Nephron (organoid): Measurements from ENCODE around the gene AOPEP.

Source experiments
- H3K27ac Mint-ChIP-seq, 3 experiments: 2 replicates each; pipeline ENCODE4 v1.8.0; 2020; ENCODE audit warnings: mixed read lengths in 3 of 3, mild to moderate bottlenecking in 2 of 3, moderate library complexity in 1 of 3
- H3K27me3 Mint-ChIP-seq: 2 replicates; pipeline ENCODE4 v1.8.0; 2021; ENCODE audit warnings: low read depth, mild to moderate bottlenecking, moderate library complexity, mixed read lengths
- H3K36me3 Mint-ChIP-seq: 2 replicates; pipeline ENCODE4 v1.8.0; 2020; ENCODE audit warnings: low read depth, mixed read lengths
- H3K4me1 Mint-ChIP-seq: 2 replicates; pipeline ENCODE4 v1.8.0; 2020; ENCODE audit warnings: mixed read lengths
- H3K4me3 Mint-ChIP-seq, 3 experiments: 2 replicates each; pipeline ENCODE4 v1.8.0; 2020; ENCODE audit warnings: mild to moderate bottlenecking in 3 of 3, mixed read lengths in 3 of 3, moderate library complexity in 2 of 3
- H3K9me3 Mint-ChIP-seq: 2 replicates; pipeline ENCODE4 v1.8.0; 2020; ENCODE audit warnings: mixed read lengths
- CTCF ChIP-seq, 3 experiments: fragments of 200-600 bp; sonication (generic); IDR thresholded peaks; one replicate each; pipeline ENCODE4 v1.5.0; 2021; ENCODE audit warnings: antibody characterized with exemption in 3 of 3; ENCODE audit not compliant: unreplicated experiment in 3 of 3

The AOPEP gene

GRCh38 chr9:94770334-94770733 is 43.8 kb downstream of the AOPEP start:
- H3K36me3 Mint-ChIP-seq: peaks cover 30% of the 10 kb centered on the region
- no peak overlapping the region for H3K27ac Mint-ChIP-seq
- peaks cover 9% of the 10 kb centered on the region for H3K4me1 Mint-ChIP-seq
- no peaks in the 10 kb centered on the region for H3K9me3 Mint-ChIP-seq
- no peaks in the 10 kb centered on the region for H3K27me3 Mint-ChIP-seq
- H3K4me3 Mint-ChIP-seq: no peak overlapping the region
- no peak for TF ChIP-seq CTCF (IDR thresholded peaks at IDR 0.05; ENCODE audit: unreplicated experiment in 3 of 3)

GRCh38 chr9:94771096-94771495 is 44.6 kb downstream of the AOPEP start:
- H3K36me3 Mint-ChIP-seq: peaks cover 26% of the 10 kb centered on the region
- no peak overlapping the region for H3K27ac Mint-ChIP-seq
- no peaks in the 10 kb centered on the region for H3K27me3 Mint-ChIP-seq
- H3K9me3 Mint-ChIP-seq: no peaks in the 10 kb centered on the region
- H3K4me1 Mint-ChIP-seq: peaks cover 9% of the 10 kb centered on the region
- no peak for TF ChIP-seq CTCF (IDR thresholded peaks at IDR 0.05; ENCODE audit: unreplicated experiment in 3 of 3)
- H3K4me3 Mint-ChIP-seq: no peak overlapping the region

- Mint-ChIP-seq H3K36me3 (peaks cover 22% of the 10 kb centered on the region), H3K27ac (peak overlapping the region in 1 of 3 experiments; percentile 54), H3K4me3 (no peak overlapping the region), H3K9me3 (no peaks in the 10 kb centered on the region), H3K27me3 (no peaks in the 10 kb centered on the region), H3K4me1 (peaks cover 9% of the 10 kb centered on the region)
- no peak for TF ChIP-seq CTCF (IDR thresholded peaks at IDR 0.05; ENCODE audit: unreplicated experiment in 3 of 3)
These were observed 45.6 kb downstream of the AOPEP start for GRCh38 chr9:94772144-94772543.

GRCh38 chr9:94772639-94773303 is 46.3 kb downstream of the AOPEP start:
- Mint-ChIP-seq H3K4me3 (no peak overlapping the region), H3K27me3 (no peaks in the 10 kb centered on the region), H3K9me3 (no peaks in the 10 kb centered on the region), H3K27ac (peak overlapping the region; percentile 31 to 54 (median 40)), H3K4me1 (peaks cover 9% of the 10 kb centered on the region), H3K36me3 (peaks cover 20% of the 10 kb centered on the region)
- no peak for TF ChIP-seq CTCF (IDR thresholded peaks at IDR 0.05; ENCODE audit: unreplicated experiment in 3 of 3)

- no peak for TF ChIP-seq CTCF (IDR thresholded peaks at IDR 0.05; ENCODE audit: unreplicated experiment in 3 of 3)
- no peak overlapping the region for H3K4me3 Mint-ChIP-seq
- no peaks in the 10 kb centered on the region for H3K27me3 Mint-ChIP-seq
- H3K9me3 Mint-ChIP-seq: no peaks in the 10 kb centered on the region
- peaks cover 9% of the 10 kb centered on the region for H3K4me1 Mint-ChIP-seq
- H3K27ac Mint-ChIP-seq: no peak overlapping the region
- peaks cover 24% of the 10 kb centered on the region for H3K36me3 Mint-ChIP-seq
These were observed 47.2 kb downstream of the AOPEP start for GRCh38 chr9:94773655-94774054.

GRCh38 chr9:94778013-94778412 is 51.5 kb downstream of the AOPEP start:
- TF ChIP-seq CTCF (IDR thresholded peaks at IDR 0.05; ENCODE audit: unreplicated experiment in 3 of 3): no peak
- Mint-ChIP-seq H3K36me3 (peaks cover 11% of the 10 kb centered on the region), H3K4me1 (peaks cover 23% of the 10 kb centered on the region), H3K4me3 (no peak overlapping the region), H3K9me3 (no peaks in the 10 kb centered on the region), H3K27ac (no peak overlapping the region), H3K27me3 (no peaks in the 10 kb centered on the region)
